NCI-H1694 (cell line): ENCODE data around the gene PITPNM3.

Experiments
- DNase-seq: peaks from one replicate; lab custom pipeline; 2025; lab: John Stamatoyannopoulos, UW

The PITPNM3 gene

GRCh38 chr17:6443692-6444570 is 112.4 kb downstream of the PITPNM3 start, which contains the start of gene PIMREG:
TSS of gene PIMREG (plus strand) at chr17:6444455. CDS start at chr17:6445111, 656 bp downstream.
- DNase-seq: peak; percentile 95

GRCh38 chr17:6442775-6443174 is 113.6 kb downstream of the PITPNM3 start:
- DNase-seq: no peak

GRCh38 chr17:6439951-6440350 is 116.4 kb downstream of the PITPNM3 start:
- DNase-seq: no peak

GRCh38 chr17:6437956-6438355 is 118.4 kb downstream of the PITPNM3 start:
- no peak for DNase-seq

GRCh38 chr17:6437466-6437865 is 118.9 kb downstream of the PITPNM3 start:
- no peak for DNase-seq

GRCh38 chr17:6435968-6436367 is 120.4 kb downstream of the PITPNM3 start:
- peak; percentile 46 for DNase-seq

GRCh38 chr17:6435051-6435450 is 121.3 kb downstream of the PITPNM3 start, which contains the start of gene AIPL1:
TSS of gene AIPL1 (minus strand) at chr17:6435121. CDS start at chr17:6435104, 17 bp downstream.
- DNase-seq: no peak

GRCh38 chr17:6430769-6431168 is 125.6 kb downstream of the PITPNM3 start:
- peak; percentile 4 for DNase-seq

GRCh38 chr17:6429266-6429665 is 127.1 kb downstream of the PITPNM3 start:
- DNase-seq: no peak

- DNase-seq: no peak
Measured at GRCh38 chr17:6428207-6428965, 128.0 kb downstream of the PITPNM3 start.

GRCh38 chr17:6427279-6427781 is 129.0 kb downstream of the PITPNM3 start:
- peak; percentile 4 for DNase-seq

- DNase-seq: no peak
Measured at GRCh38 chr17:6426356-6427101, 129.8 kb downstream of the PITPNM3 start.

- no peak for DNase-seq
Measured at GRCh38 chr17:6425407-6425806, 130.9 kb downstream of the PITPNM3 start.

- DNase-seq: no peak
Measured at GRCh38 chr17:6423931-6424330, 132.4 kb downstream of the PITPNM3 start.

GRCh38 chr17:6422654-6423241 is 133.6 kb downstream of the PITPNM3 start:
- no peak for DNase-seq

GRCh38 chr17:6421700-6422604 is 134.4 kb downstream of the PITPNM3 start:
- peak; percentile 59 for DNase-seq

- DNase-seq: peak; percentile 3
Measured at GRCh38 chr17:6420173-6420641, 136.1 kb downstream of the PITPNM3 start.

GRCh38 chr17:6415616-6416015 is 140.7 kb downstream of the PITPNM3 start:
- no peak for DNase-seq

GRCh38 chr17:6413065-6413464 is 143.3 kb downstream of the PITPNM3 start:
- DNase-seq: peak; percentile 83

- no peak for DNase-seq
Measured at GRCh38 chr17:6408735-6409134, 147.6 kb downstream of the PITPNM3 start.
